ENCODE results near the gene ABL1.
A peak's percentile ranks its signal among the peaks of the same experiment; 100 is the strongest.

The ABL1 gene

GRCh38 chr9:130890124-130890523 lies 55.1 kb downstream of the ABL1 start:
- DNase-seq (ENCODE audit: low read depth): no peak

GRCh38 chr9:130890870-130891687 lies 56.0 kb downstream of the ABL1 start:
- TF ChIP-seq MAX (IDR thresholded peaks at IDR 0.05; ENCODE audit: low read depth, low read length) (no peak), MYC (IDR thresholded peaks at IDR 0.05; ENCODE audit: low read depth, low read length) (no peak)
- no peak for DNase-seq (ENCODE audit: low read depth)
- H3K4me3 ChIP-seq (ENCODE audit: low read depth, low read length): no peak overlapping the region

More at GRCh38 chr9:130890124-130890523, 55.1 kb downstream of the ABL1 start:
- no peak overlapping the region for H3K4me3 ChIP-seq (ENCODE audit: low read depth, low read length)
- TF ChIP-seq MAX (IDR thresholded peaks at IDR 0.05; ENCODE audit: low read depth, low read length) (no peak), CTCF (IDR thresholded peaks at IDR 0.05; ENCODE audit: low read depth, low read length) (no peak), MYC (IDR thresholded peaks at IDR 0.05; ENCODE audit: low read depth, low read length) (no peak), POLR2A (IDR thresholded peaks at IDR 0.05; ENCODE audit: extremely low read depth, insufficient read length) (no peak)

- H3K4me3 ChIP-seq (ENCODE audit: low read depth, low read length): peak overlapping the region; percentile 60
- TF ChIP-seq CTCF (IDR thresholded peaks at IDR 0.05; ENCODE audit: low read depth, low read length): no peak
- TF ChIP-seq MAX (IDR thresholded peaks at IDR 0.05; ENCODE audit: low read depth, low read length): no peak
- no peak for TF ChIP-seq MYC (IDR thresholded peaks at IDR 0.05; ENCODE audit: low read depth, low read length)
- no peak for TF ChIP-seq POLR2A (IDR thresholded peaks at IDR 0.05; ENCODE audit: extremely low read depth, insufficient read length)
- DNase-seq (ENCODE audit: low read depth): no peak
These were observed 56.8 kb downstream of the ABL1 start for GRCh38 chr9:130891688-130892476.

GRCh38 chr9:130892477-130893304 lies 57.6 kb downstream of the ABL1 start:
- TF ChIP-seq MAX (IDR thresholded peaks at IDR 0.05; ENCODE audit: low read depth, low read length) (peak; percentile 62; the same call in 1 of the 2 replicates), CTCF (IDR thresholded peaks at IDR 0.05; ENCODE audit: low read depth, low read length) (no peak), MYC (IDR thresholded peaks at IDR 0.05; ENCODE audit: low read depth, low read length) (peak; percentile 76), POLR2A (IDR thresholded peaks at IDR 0.05; ENCODE audit: extremely low read depth, insufficient read length) (peak; percentile 35)
- DNase-seq (ENCODE audit: low read depth): peak; percentile 85
- H3K4me3 ChIP-seq (ENCODE audit: low read depth, low read length): peak overlapping the region; percentile 60

- H3K4me3 ChIP-seq (ENCODE audit: low read depth, low read length): peak overlapping the region; percentile 60
- peak; percentile 89 for DNase-seq (ENCODE audit: low read depth)
- TF ChIP-seq POLR2A (IDR thresholded peaks at IDR 0.05; ENCODE audit: extremely low read depth, insufficient read length): peak; percentile 42
- TF ChIP-seq CTCF (IDR thresholded peaks at IDR 0.05; ENCODE audit: low read depth, low read length): peak; percentile 10
- TF ChIP-seq MYC (IDR thresholded peaks at IDR 0.05; ENCODE audit: low read depth, low read length): peak; percentile 89
- peak; percentile 97 for TF ChIP-seq MAX (IDR thresholded peaks at IDR 0.05; ENCODE audit: low read depth, low read length)
These were observed 58.5 kb downstream of the ABL1 start for GRCh38 chr9:130893341-130894101.

Measured in NB4 (cell line).